CD4-positive, alpha-beta T cell (primary cell): ENCODE measurements around the gene CMSS1. TPM values are rescaled to one million over a fixed set of nuclear protein-coding genes. Genes with fewer than 3 reads are reported as not detected.

Source experiments
- ATAC-seq: fragments of 200-7000 bp; cut with Tn5 transposase; one replicate; pipeline ENCODE4 v1.10.0; 2022; ENCODE audit warnings: mild to moderate bottlenecking; ENCODE audit not compliant: poor library complexity
- CTCF ChIA-PET: fragments of 350-600 bp; sonication (Branson Sonifier 250); formaldehyde crosslinking; loops from one replicate; lab custom pipeline; 2021; ENCODE audit warnings: antibody characterized with exemption, inconsistent platforms; lab: Charles Lee
- POLR2A ChIA-PET: fragments of 350-600 bp; sonication (Branson Sonifier 250); formaldehyde crosslinking; loops from one replicate; lab custom pipeline; 2021; ENCODE audit warnings: antibody characterized with exemption, inconsistent platforms; lab: Charles Lee
- DNase-seq, 14 experiments: peaks; one replicate each; pipeline ENCODE4 v3.0.0-alpha.2; 2013 to 2020; ENCODE audit warnings: mixed read lengths in 2 of 14
- H3K27ac ChIP-seq, 2 donors: one replicate each; pipeline versions ENCODE4 v1.5.1 to v1.7.0; 2013; ENCODE audit warnings: low read length in 2 of 2, low read depth in 1 of 2, mild to moderate bottlenecking in 1 of 2
- H3K27me3 ChIP-seq, 2 experiments: 1 replicate in 1 of 2; 2 replicates in 1 of 2; pipeline versions ENCODE4 v1.6.1 to v1.7.0; 2013; ENCODE audit warnings: low read length in 2 of 2, control low read depth in 1 of 2, mild to moderate bottlenecking in 1 of 2, moderate library complexity in 1 of 2; ENCODE audit not compliant: insufficient read depth in 2 of 2, control insufficient read depth in 1 of 2
- H3K36me3 ChIP-seq: one replicate; pipeline ENCODE4 v1.6.1; 2013; ENCODE audit warnings: low read length, control low read depth; ENCODE audit not compliant: insufficient read depth
- H3K4me1 ChIP-seq: one replicate; pipeline ENCODE4 v1.6.1; 2013; ENCODE audit warnings: low read length, control low read depth; ENCODE audit not compliant: insufficient read depth
- H3K4me3 ChIP-seq: one replicate; pipeline ENCODE4 v1.5.1; 2013; ENCODE audit warnings: mild to moderate bottlenecking, low read length, moderate library complexity
- H3K9me3 ChIP-seq, 2 experiments: 1 replicate in 1 of 2; 2 replicates in 1 of 2; pipeline versions ENCODE4 v1.6.1 to v1.7.0; 2013; ENCODE audit warnings: low read length in 2 of 2, mild to moderate bottlenecking in 2 of 2, control low read depth in 1 of 2, moderate library complexity in 1 of 2; ENCODE audit not compliant: control insufficient read depth in 1 of 2, insufficient read depth in 1 of 2
- H3K27ac Mint-ChIP-seq: one replicate; pipeline ENCODE4 v1.8.0; 2020; ENCODE audit warnings: mixed read lengths
- H3K27me3 Mint-ChIP-seq: one replicate; pipeline ENCODE4 v1.8.0; 2021; ENCODE audit warnings: mixed read lengths
- H3K36me3 Mint-ChIP-seq: one replicate; pipeline ENCODE4 v1.8.0; 2021; ENCODE audit warnings: low read depth, mixed read lengths
- H3K4me1 Mint-ChIP-seq: one replicate; pipeline ENCODE4 v1.8.0; 2021; ENCODE audit warnings: low read depth, mixed read lengths
- H3K4me3 Mint-ChIP-seq: one replicate; pipeline ENCODE4 v1.8.0; 2020; ENCODE audit warnings: mild to moderate bottlenecking, mixed read lengths
- H3K9me3 Mint-ChIP-seq: one replicate; pipeline ENCODE4 v1.8.0; 2020; ENCODE audit warnings: mixed read lengths
- intact Hi-C, 2 experiments: fragments of 100-400 bp; cut with DNase I in 1 of 2; cut with micrococcal nuclease in 1 of 2; formaldehyde crosslinking; loops; one replicate each; pipeline versions ENCODE4 v1.15.1 to v1.9.0; 2023 to 2025; cut with DNase I, micrococcal nuclease
- total RNA-seq, 174 experiments: library from RNA in 2 of 174; stranded (reverse) in 2 of 174; gene quantifications; one replicate each; pipeline ENCODE4 v1.2.3 and lab custom pipeline; 2021 to 2026
- TF ChIP-seq, protein P1 (sequence below): fragments of 200-600 bp; IDR thresholded peaks from one replicate; pipeline ENCODE4 v1.8.0; 2022; ENCODE audit warnings: antibody characterized with exemption, mild to moderate bottlenecking

Gene CMSS1
- total RNA-seq, 2 experiments from 2014 or later = 12.2 TPM

DNA sequence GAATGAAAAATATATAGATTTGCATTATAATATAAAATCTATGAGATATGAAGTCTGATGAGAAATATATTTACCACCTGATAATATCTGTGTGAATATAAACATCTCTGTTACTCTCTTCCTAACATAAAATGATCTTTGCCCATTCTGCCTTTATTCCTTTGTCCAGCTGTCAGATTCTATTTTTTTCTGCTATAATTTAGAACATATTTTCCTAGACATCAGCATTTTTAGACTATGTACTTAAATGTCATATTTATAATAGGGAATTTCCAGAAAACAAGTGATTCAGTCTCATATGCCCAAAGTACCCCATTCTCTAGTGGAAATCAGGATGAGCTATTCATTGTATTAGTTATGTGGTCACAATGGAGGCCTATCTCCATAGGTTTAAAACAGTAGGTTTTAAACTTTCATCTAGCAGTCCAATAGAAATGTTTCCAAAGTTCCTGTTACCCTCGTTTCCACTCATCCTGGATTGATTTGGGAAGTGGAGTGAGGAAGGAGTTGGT, 213.3 kb downstream of the CMSS1 start:
- Mint-ChIP-seq H3K27me3 (no peaks in the 10 kb centered on the region), H3K36me3 (no peaks in the 10 kb centered on the region), H3K4me3 (no peak overlapping the region), H3K4me1 (no peaks in the 10 kb centered on the region), H3K27ac (no peak overlapping the region), H3K9me3 (no peaks in the 10 kb centered on the region)
- POLR2A ChIA-PET = no interaction called here
- TF ChIP-seq, protein P1, sequence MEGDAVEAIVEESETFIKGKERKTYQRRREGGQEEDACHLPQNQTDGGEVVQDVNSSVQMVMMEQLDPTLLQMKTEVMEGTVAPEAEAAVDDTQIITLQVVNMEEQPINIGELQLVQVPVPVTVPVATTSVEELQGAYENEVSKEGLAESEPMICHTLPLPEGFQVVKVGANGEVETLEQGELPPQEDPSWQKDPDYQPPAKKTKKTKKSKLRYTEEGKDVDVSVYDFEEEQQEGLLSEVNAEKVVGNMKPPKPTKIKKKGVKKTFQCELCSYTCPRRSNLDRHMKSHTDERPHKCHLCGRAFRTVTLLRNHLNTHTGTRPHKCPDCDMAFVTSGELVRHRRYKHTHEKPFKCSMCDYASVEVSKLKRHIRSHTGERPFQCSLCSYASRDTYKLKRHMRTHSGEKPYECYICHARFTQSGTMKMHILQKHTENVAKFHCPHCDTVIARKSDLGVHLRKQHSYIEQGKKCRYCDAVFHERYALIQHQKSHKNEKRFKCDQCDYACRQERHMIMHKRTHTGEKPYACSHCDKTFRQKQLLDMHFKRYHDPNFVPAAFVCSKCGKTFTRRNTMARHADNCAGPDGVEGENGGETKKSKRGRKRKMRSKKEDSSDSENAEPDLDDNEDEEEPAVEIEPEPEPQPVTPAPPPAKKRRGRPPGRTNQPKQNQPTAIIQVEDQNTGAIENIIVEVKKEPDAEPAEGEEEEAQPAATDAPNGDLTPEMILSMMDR = no peak
- Histone ChIP-seq H3K9me3 (no peaks in the 10 kb centered on the region), H3K36me3 (no peaks in the 10 kb centered on the region), H3K27me3 (no peaks in the 10 kb centered on the region), H3K4me1 (no peaks in the 10 kb centered on the region), H3K27ac (no peak overlapping the region), H3K4me3 (no peak overlapping the region)
- intact Hi-C loops = no loop called here
- CTCF ChIA-PET = no interaction called here
- DNase-seq (no peak), ATAC-seq (no peak)

GRCh38 chr3:100032243-100032642, 214.6 kb downstream of the CMSS1 start:
- no peaks in the 10 kb centered on the region for H3K27me3 ChIP-seq
- Mint-ChIP-seq H3K9me3 (no peaks in the 10 kb centered on the region), H3K4me1 (no peaks in the 10 kb centered on the region), H3K27me3 (no peaks in the 10 kb centered on the region), H3K36me3 (no peaks in the 10 kb centered on the region), H3K4me3 (no peak overlapping the region), H3K27ac (no peak overlapping the region)
- CTCF ChIA-PET = no interaction called here
- intact Hi-C loops = no loop called here
- no peak overlapping the region for H3K27ac ChIP-seq
- H3K9me3 ChIP-seq = no peaks in the 10 kb centered on the region
- no peak overlapping the region for H3K4me3 ChIP-seq
- TF ChIP-seq, protein P1 = no peak
- no peaks in the 10 kb centered on the region for H3K4me1 ChIP-seq
- DNase-seq (no peak), ATAC-seq (no peak)
- POLR2A ChIA-PET = no interaction called here
- no peaks in the 10 kb centered on the region for H3K36me3 ChIP-seq

- Mint-ChIP-seq H3K9me3 (no peaks in the 10 kb centered on the region), H3K27ac (no peak overlapping the region), H3K36me3 (no peaks in the 10 kb centered on the region), H3K4me3 (no peak overlapping the region), H3K4me1 (no peaks in the 10 kb centered on the region), H3K27me3 (no peaks in the 10 kb centered on the region)
- no peaks in the 10 kb centered on the region for H3K36me3 ChIP-seq
- no peak overlapping the region for H3K27ac ChIP-seq
- no peaks in the 10 kb centered on the region for H3K27me3 ChIP-seq
- intact Hi-C loops = no loop called here
- no peak for ATAC-seq
- H3K4me1 ChIP-seq = no peaks in the 10 kb centered on the region
- ChIA-PET CTCF (no interaction called here), POLR2A (no interaction called here)
- no peaks in the 10 kb centered on the region for H3K9me3 ChIP-seq
- no peak for DNase-seq
- H3K4me3 ChIP-seq = no peak overlapping the region
- TF ChIP-seq, protein P1 = no peak
Measured at GRCh38 chr3:100033184-100033583, 215.5 kb downstream of the CMSS1 start.
